Measurements from ENCODE around the gene GXYLT1. TPM values are rescaled to one million over a fixed set of nuclear protein-coding genes. Genes with fewer than 3 reads are reported as not detected.

GXYLT1 gene
- total and polyA plus RNA-seq, 2 experiments from 2014 or later = 3.9 to 13.4 TPM

DNA sequence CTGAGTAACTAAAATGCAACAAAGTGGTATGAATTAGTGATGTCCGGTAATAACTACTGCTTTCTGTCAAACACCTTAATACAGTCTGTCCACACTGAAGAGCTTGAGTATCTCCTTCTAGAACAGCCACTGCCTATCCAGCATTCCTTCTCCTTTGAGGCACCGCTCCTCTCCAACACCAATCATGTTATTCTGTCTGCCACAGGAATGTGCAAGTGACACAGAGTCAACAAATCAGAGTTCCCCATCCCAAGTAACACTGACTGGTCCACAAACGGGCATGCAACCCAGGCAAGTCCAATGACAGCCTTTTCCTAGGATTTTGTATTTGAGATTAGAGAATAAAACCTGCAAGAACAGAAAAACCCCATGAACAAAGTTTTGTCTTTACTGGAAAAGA, 3.8 kb downstream of the GXYLT1 start (continued):
- TF ChIP-seq, protein P1, sequence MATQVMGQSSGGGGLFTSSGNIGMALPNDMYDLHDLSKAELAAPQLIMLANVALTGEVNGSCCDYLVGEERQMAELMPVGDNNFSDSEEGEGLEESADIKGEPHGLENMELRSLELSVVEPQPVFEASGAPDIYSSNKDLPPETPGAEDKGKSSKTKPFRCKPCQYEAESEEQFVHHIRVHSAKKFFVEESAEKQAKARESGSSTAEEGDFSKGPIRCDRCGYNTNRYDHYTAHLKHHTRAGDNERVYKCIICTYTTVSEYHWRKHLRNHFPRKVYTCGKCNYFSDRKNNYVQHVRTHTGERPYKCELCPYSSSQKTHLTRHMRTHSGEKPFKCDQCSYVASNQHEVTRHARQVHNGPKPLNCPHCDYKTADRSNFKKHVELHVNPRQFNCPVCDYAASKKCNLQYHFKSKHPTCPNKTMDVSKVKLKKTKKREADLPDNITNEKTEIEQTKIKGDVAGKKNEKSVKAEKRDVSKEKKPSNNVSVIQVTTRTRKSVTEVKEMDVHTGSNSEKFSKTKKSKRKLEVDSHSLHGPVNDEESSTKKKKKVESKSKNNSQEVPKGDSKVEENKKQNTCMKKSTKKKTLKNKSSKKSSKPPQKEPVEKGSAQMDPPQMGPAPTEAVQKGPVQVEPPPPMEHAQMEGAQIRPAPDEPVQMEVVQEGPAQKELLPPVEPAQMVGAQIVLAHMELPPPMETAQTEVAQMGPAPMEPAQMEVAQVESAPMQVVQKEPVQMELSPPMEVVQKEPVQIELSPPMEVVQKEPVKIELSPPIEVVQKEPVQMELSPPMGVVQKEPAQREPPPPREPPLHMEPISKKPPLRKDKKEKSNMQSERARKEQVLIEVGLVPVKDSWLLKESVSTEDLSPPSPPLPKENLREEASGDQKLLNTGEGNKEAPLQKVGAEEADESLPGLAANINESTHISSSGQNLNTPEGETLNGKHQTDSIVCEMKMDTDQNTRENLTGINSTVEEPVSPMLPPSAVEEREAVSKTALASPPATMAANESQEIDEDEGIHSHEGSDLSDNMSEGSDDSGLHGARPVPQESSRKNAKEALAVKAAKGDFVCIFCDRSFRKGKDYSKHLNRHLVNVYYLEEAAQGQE (IDR thresholded peaks at IDR 0.05; ENCODE audit: unreplicated experiment) = no peak

DNA sequence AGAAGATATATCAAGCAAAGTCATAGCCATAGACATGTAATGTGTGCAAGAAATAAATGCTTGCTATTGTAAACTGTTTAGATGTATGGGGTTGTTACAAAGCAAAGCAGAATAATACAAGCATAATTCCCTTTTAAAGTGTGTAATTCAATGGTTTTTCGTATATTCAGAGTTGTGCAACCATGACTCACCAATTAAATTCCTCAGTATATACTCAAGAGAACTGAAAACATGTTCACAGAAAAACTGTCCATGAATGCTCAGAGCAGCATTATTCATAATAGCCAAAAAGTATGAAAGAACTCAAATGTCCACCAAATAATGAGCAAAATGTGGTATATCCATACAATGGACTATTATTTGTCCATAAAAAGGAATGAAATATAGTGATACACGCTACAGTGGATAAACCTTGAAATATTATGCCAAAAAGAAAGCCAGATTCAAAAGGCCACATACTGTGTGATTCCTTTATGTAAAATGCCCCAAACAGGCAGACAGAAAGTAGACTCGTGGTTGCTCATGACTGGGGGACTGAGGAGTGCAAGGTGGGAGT, 9.3 kb downstream of the GXYLT1 start:
- Histone ChIP-seq H3K27ac (ENCODE audit: low read depth) (no peak overlapping the region), H3K4me2 (no peak overlapping the region), H3F3A (replicated peaks; ENCODE audit: low read depth) (no peaks in the 10 kb centered on the region), H3K9me2 (ENCODE audit: insufficient read depth) (no peaks in the 10 kb centered on the region), H3K36me3 (ENCODE audit: insufficient read depth) (no peaks in the 10 kb centered on the region), H4K20me1 (replicated peaks; ENCODE audit: insufficient read depth) (peaks cover 6% of the 10 kb centered on the region; the same call in 1 of the 2 replicates), H2AFZ (no peak overlapping the region), H3K4me1 (ENCODE audit: insufficient read depth) (no peaks in the 10 kb centered on the region), H3K27me3 (ENCODE audit: insufficient read depth) (no peaks in the 10 kb centered on the region), H3K79me2 (replicated peaks; ENCODE audit: insufficient read depth) (peaks cover 93% of the 10 kb centered on the region), H3K4me3 (no peak overlapping the region)
- Mint-ChIP-seq H3K27me3 (ENCODE audit: insufficient read depth, low read depth, poor library complexity) (no peaks in the 10 kb centered on the region), H3K27ac (no peak overlapping the region), H3K4me1 (no peaks in the 10 kb centered on the region), H3K4me3 (no peak overlapping the region), H3K36me3 (ENCODE audit: low read depth) (no peaks in the 10 kb centered on the region; the same call in 2 of the 3 replicates), H3K9me3 (no peaks in the 10 kb centered on the region)
- DNase-seq (ENCODE audit: low spot score) = no peak
- no peak for ATAC-seq
- no peak for TF ChIP-seq EZH2phosphoT487 (IDR thresholded peaks at IDR 0.05; ENCODE audit: unreplicated experiment)
- no peak for TF ChIP-seq CREB1 (CRISPR knock-in tag; IDR thresholded peaks at IDR 0.05; ENCODE audit: low read depth)
- TF ChIP-seq STAT1 (IDR thresholded peaks at IDR 0.05; ENCODE audit: unreplicated experiment) = no peak
- TF ChIP-seq, protein P2, sequence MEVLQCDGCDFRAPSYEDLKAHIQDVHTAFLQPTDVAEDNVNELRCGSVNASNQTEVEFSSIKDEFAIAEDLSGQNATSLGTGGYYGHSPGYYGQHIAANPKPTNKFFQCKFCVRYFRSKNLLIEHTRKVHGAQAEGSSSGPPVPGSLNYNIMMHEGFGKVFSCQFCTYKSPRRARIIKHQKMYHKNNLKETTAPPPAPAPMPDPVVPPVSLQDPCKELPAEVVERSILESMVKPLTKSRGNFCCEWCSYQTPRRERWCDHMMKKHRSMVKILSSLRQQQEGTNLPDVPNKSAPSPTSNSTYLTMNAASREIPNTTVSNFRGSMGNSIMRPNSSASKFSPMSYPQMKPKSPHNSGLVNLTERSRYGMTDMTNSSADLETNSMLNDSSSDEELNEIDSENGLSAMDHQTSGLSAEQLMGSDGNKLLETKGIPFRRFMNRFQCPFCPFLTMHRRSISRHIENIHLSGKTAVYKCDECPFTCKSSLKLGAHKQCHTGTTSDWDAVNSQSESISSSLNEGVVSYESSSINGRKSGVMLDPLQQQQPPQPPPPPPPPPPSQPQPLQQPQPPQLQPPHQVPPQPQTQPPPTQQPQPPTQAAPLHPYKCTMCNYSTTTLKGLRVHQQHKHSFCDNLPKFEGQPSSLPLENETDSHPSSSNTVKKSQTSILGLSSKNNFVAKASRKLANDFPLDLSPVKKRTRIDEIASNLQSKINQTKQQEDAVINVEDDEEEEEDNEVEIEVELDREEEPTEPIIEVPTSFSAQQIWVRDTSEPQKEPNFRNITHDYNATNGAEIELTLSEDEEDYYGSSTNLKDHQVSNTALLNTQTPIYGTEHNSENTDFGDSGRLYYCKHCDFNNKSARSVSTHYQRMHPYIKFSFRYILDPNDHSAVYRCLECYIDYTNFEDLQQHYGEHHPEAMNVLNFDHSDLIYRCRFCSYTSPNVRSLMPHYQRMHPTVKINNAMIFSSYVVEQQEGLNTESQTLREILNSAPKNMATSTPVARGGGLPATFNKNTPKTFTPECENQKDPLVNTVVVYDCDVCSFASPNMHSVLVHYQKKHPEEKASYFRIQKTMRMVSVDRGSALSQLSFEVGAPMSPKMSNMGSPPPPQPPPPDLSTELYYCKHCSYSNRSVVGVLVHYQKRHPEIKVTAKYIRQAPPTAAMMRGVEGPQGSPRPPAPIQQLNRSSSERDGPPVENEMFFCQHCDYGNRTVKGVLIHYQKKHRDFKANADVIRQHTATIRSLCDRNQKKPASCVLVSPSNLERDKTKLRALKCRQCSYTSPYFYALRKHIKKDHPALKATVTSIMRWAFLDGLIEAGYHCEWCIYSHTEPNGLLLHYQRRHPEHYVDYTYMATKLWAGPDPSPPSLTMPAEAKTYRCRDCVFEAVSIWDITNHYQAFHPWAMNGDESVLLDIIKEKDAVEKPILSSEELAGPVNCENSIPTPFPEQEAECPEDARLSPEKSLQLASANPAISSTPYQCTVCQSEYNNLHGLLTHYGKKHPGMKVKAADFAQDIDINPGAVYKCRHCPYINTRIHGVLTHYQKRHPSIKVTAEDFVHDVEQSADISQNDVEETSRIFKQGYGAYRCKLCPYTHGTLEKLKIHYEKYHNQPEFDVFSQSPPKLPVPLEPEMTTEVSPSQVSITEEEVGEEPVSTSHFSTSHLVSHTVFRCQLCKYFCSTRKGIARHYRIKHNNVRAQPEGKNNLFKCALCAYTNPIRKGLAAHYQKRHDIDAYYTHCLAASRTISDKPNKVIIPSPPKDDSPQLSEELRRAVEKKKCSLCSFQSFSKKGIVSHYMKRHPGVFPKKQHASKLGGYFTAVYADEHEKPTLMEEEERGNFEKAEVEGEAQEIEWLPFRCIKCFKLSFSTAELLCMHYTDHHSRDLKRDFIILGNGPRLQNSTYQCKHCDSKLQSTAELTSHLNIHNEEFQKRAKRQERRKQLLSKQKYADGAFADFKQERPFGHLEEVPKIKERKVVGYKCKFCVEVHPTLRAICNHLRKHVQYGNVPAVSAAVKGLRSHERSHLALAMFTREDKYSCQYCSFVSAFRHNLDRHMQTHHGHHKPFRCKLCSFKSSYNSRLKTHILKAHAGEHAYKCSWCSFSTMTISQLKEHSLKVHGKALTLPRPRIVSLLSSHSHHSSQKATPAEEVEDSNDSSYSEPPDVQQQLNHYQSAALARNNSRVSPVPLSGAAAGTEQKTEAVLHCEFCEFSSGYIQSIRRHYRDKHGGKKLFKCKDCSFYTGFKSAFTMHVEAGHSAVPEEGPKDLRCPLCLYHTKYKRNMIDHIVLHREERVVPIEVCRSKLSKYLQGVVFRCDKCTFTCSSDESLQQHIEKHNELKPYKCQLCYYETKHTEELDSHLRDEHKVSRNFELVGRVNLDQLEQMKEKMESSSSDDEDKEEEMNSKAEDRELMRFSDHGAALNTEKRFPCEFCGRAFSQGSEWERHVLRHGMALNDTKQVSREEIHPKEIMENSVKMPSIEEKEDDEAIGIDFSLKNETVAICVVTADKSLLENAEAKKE (CRISPR knock-in tag; IDR thresholded peaks at IDR 0.05) = no peak
- no peak for TF ChIP-seq POLR2AphosphoS5 (IDR thresholded peaks at IDR 0.05; ENCODE audit: low read depth)
- no peak for TF ChIP-seq ZNF114 (CRISPR knock-in tag; IDR thresholded peaks at IDR 0.05)
- no peak for TF ChIP-seq JUNB (IDR thresholded peaks at IDR 0.05; ENCODE audit: unreplicated experiment)
- no peak for TF ChIP-seq EZH2 (IDR thresholded peaks at IDR 0.05; ENCODE audit: low read depth, unreplicated experiment)
- TF ChIP-seq, protein P3, sequence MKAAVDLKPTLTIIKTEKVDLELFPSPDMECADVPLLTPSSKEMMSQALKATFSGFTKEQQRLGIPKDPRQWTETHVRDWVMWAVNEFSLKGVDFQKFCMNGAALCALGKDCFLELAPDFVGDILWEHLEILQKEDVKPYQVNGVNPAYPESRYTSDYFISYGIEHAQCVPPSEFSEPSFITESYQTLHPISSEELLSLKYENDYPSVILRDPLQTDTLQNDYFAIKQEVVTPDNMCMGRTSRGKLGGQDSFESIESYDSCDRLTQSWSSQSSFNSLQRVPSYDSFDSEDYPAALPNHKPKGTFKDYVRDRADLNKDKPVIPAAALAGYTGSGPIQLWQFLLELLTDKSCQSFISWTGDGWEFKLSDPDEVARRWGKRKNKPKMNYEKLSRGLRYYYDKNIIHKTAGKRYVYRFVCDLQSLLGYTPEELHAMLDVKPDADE (IDR thresholded peaks at IDR 0.05) = no peak
- TF ChIP-seq, protein P1 (IDR thresholded peaks at IDR 0.05; ENCODE audit: unreplicated experiment) = no peak
- TF ChIP-seq NANOG (IDR thresholded peaks at IDR 0.05; ENCODE audit: borderline replicate concordance) = no peak
